HEK293 (cell line): ENCODE results near the gene PLD5.

Experiments used
- CTCF ChIA-PET: fragments of 350-600 bp; formaldehyde crosslinking; extraction: SDS; loops from one replicate; lab custom pipeline; 2021; ENCODE audit warnings: antibody characterized with exemption; lab: Yijun Ruan, JAX
- POLR2A ChIA-PET: fragments of 300-600 bp; formaldehyde crosslinking; extraction: SDS; loops from one replicate; lab custom pipeline; 2020; ENCODE audit warnings: antibody characterized with exemption, inconsistent platforms; lab: Yijun Ruan, JAX
- H3K27ac ChIP-seq: fragments of 200-500 bp; sonication (Bioruptor generic); 2 replicates; pipeline ENCODE4 v1.5.1; 2014; ENCODE audit warnings: low read depth, low read length, control low read depth, inconsistent platforms; ENCODE audit errors: extremely low read depth
- H3K36me3 ChIP-seq, 2 experiments: fragments of 200-500 bp in 1 of 2; sonication (Bioruptor generic) in 1 of 2; 1 replicate in 1 of 2; 2 replicates in 1 of 2; pipeline ENCODE4 v1.5.1; 2014 to 2017; ENCODE audit warnings: inconsistent platforms in 2 of 2, low read length in 2 of 2; ENCODE audit not compliant: control insufficient read depth in 2 of 2, insufficient read depth in 1 of 2
- H3K4me1 ChIP-seq: fragments of 200-500 bp; sonication (Bioruptor generic); 2 replicates; pipeline ENCODE4 v1.5.1; 2014; ENCODE audit warnings: mild to moderate bottlenecking, low read length, inconsistent platforms; ENCODE audit not compliant: control insufficient read depth, insufficient read depth
- H3K4me3 ChIP-seq: 2 replicates; pipeline ENCODE4 v1.5.1; 2011; ENCODE audit warnings: low read depth, mild to moderate bottlenecking, control low read depth, low read length, moderate library complexity
- H3K9me3 ChIP-seq: fragments of 200-500 bp; sonication (Bioruptor generic); 2 replicates; pipeline ENCODE4 v1.5.1; 2014; ENCODE audit warnings: low read depth, low read length, inconsistent platforms; ENCODE audit not compliant: control insufficient read depth, insufficient read depth
- BCL11B ChIP-seq: fragments of 450-650 bp; formaldehyde crosslinking; IDR thresholded peaks from 2 replicates; pipeline ENCODE4 v1.5.1; 2016; ENCODE audit warnings: low read depth, missing biosample characterization, missing genetic modification characterization
- EGR2 ChIP-seq: fragments of 450-650 bp; formaldehyde crosslinking; IDR thresholded peaks from 2 replicates; pipeline ENCODE4 v1.5.1; 2016; ENCODE audit warnings: low read depth, missing biosample characterization, missing genetic modification characterization
- GLIS1 ChIP-seq: fragments of 450-650 bp; formaldehyde crosslinking; IDR thresholded peaks from 2 replicates; pipeline ENCODE4 v1.5.1; 2016; ENCODE audit warnings: missing biosample characterization, missing genetic modification characterization
- HOXD13 ChIP-seq: sonication (generic); formaldehyde crosslinking; IDR thresholded peaks from 2 replicates; pipeline ENCODE4 v1.8.0; 2022; ENCODE audit warnings: missing genetic modification reagents, borderline replicate concordance
- OVOL3 ChIP-seq: fragments of 450-650 bp; formaldehyde crosslinking; IDR thresholded peaks from 2 replicates; pipeline ENCODE4 v1.5.1; 2016; ENCODE audit warnings: missing biosample characterization, missing genetic modification characterization
- SP7 ChIP-seq: fragments of 450-650 bp; formaldehyde crosslinking; IDR thresholded peaks from 2 replicates; pipeline ENCODE4 v1.5.1; 2016; ENCODE audit warnings: missing biosample characterization, missing genetic modification characterization
- YY1 ChIP-seq: fragments of 450-650 bp; formaldehyde crosslinking; IDR thresholded peaks from 2 replicates; pipeline ENCODE4 v1.5.1; 2018; ENCODE audit warnings: missing biosample characterization, missing genetic modification characterization
- ZBTB8A ChIP-seq: fragments of 450-650 bp; formaldehyde crosslinking; IDR thresholded peaks from 2 replicates; pipeline ENCODE4 v1.5.1; 2016; ENCODE audit warnings: missing biosample characterization, missing genetic modification characterization
- ZNF10 ChIP-seq: fragments of 450-650 bp; formaldehyde crosslinking; IDR thresholded peaks from 2 replicates; pipeline ENCODE4 v1.5.1; 2017; ENCODE audit warnings: missing biosample characterization, missing genetic modification characterization
- ZNF112 ChIP-seq: fragments of 450-650 bp; formaldehyde crosslinking; IDR thresholded peaks from 2 replicates; pipeline ENCODE4 v1.5.0; 2017; ENCODE audit warnings: missing biosample characterization, missing genetic modification characterization
- ZNF19 ChIP-seq: fragments of 450-650 bp; formaldehyde crosslinking; IDR thresholded peaks from 2 replicates; pipeline ENCODE4; 2016; ENCODE audit warnings: missing biosample characterization, missing genetic modification characterization, low read depth
- ZNF214 ChIP-seq: fragments of 450-650 bp; formaldehyde crosslinking; IDR thresholded peaks from 2 replicates; pipeline ENCODE4 v1.5.1; 2017; ENCODE audit warnings: missing biosample characterization, mild to moderate bottlenecking, missing genetic modification characterization, borderline replicate concordance
- ZNF394 ChIP-seq: fragments of 450-650 bp; formaldehyde crosslinking; IDR thresholded peaks from 2 replicates; pipeline ENCODE4 v1.5.1; 2016; ENCODE audit warnings: missing biosample characterization, missing genetic modification characterization, mild to moderate bottlenecking, moderate library complexity, borderline replicate concordance
- ZNF785 ChIP-seq: fragments of 450-650 bp; formaldehyde crosslinking; IDR thresholded peaks from 2 replicates; pipeline ENCODE4 v1.5.1; 2016; ENCODE audit warnings: missing biosample characterization, missing genetic modification characterization
- TF ChIP-seq, protein P1 (sequence below): fragments of 450-650 bp; formaldehyde crosslinking; IDR thresholded peaks from 2 replicates; pipeline ENCODE4 v1.5.0; 2017; ENCODE audit warnings: missing biosample characterization, missing genetic modification characterization, borderline replicate concordance
- TF ChIP-seq, protein P2 (sequence below): fragments of 450-650 bp; formaldehyde crosslinking; IDR thresholded peaks from 2 replicates; pipeline ENCODE4 v1.5.1; 2016; ENCODE audit warnings: missing biosample characterization, missing genetic modification characterization
- TF ChIP-seq, protein P3 (sequence below): fragments of 450-650 bp; formaldehyde crosslinking; IDR thresholded peaks from 2 replicates; pipeline ENCODE4 v1.5.1; 2016; ENCODE audit warnings: missing biosample characterization, missing genetic modification characterization
- TF ChIP-seq, protein P4 (sequence below): fragments of 450-650 bp; formaldehyde crosslinking; IDR thresholded peaks from 2 replicates; pipeline ENCODE4 v1.5.1; 2016; ENCODE audit warnings: missing biosample characterization, missing genetic modification characterization
- TF ChIP-seq, protein P5 (sequence below): fragments of 450-650 bp; IDR thresholded peaks from 2 replicates; pipeline ENCODE4 v1.5.1; 2018; ENCODE audit warnings: missing biosample characterization, missing genetic modification characterization

Gene PLD5

DNA sequence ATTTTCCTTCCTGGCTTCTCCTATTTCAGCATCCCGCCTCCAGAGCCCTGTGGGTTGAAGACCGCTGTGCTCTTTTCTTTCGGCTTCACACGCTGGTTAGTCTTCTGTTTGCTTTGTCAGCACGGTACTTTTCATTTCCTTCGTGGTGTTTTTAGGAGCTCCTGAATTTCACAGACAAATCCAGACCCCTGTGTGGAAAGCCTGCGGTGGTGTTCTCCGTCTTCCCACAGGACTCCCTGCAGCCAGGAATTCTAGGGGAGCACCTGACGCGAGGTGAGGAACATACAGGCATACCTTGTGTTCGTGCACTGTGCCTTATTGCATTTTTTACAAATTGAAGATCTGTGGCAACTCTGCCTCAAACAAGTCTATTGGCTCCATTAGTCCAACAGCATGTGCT is 315.4 kb downstream of the PLD5 start:
- CTCF ChIA-PET: no interaction called here
- Histone ChIP-seq H3K36me3 (no peaks in the 10 kb centered on the region), H3K27ac (no peak overlapping the region), H3K9me3 (peaks cover 2% of the 10 kb centered on the region), H3K4me3 (no peak overlapping the region), H3K4me1 (no peaks in the 10 kb centered on the region)
- POLR2A ChIA-PET: no interaction called here
- TF ChIP-seq ZNF19 (tag by site-specific recombination) (no peak), ZNF112 (tag by site-specific recombination) (no peak), ZBTB8A (tag by site-specific recombination) (no peak), GLIS1 (no peak), ZNF394 (tag by site-specific recombination) (no peak), BCL11B (no peak), EGR2 (tag by site-specific recombination) (no peak), HOXD13 (CRISPR knock-in tag) (no peak), YY1 (tag by site-specific recombination) (no peak), SP7 (tag by site-specific recombination) (no peak), ZNF785 (tag by site-specific recombination) (no peak), ZNF214 (no peak), OVOL3 (tag by site-specific recombination) (no peak), ZNF10 (tag by site-specific recombination) (no peak)
- TF ChIP-seq, protein P1, sequence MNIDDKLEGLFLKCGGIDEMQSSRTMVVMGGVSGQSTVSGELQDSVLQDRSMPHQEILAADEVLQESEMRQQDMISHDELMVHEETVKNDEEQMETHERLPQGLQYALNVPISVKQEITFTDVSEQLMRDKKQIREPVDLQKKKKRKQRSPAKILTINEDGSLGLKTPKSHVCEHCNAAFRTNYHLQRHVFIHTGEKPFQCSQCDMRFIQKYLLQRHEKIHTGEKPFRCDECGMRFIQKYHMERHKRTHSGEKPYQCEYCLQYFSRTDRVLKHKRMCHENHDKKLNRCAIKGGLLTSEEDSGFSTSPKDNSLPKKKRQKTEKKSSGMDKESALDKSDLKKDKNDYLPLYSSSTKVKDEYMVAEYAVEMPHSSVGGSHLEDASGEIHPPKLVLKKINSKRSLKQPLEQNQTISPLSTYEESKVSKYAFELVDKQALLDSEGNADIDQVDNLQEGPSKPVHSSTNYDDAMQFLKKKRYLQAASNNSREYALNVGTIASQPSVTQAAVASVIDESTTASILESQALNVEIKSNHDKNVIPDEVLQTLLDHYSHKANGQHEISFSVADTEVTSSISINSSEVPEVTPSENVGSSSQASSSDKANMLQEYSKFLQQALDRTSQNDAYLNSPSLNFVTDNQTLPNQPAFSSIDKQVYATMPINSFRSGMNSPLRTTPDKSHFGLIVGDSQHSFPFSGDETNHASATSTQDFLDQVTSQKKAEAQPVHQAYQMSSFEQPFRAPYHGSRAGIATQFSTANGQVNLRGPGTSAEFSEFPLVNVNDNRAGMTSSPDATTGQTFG (tag by site-specific recombination): no peak
- TF ChIP-seq, protein P2, sequence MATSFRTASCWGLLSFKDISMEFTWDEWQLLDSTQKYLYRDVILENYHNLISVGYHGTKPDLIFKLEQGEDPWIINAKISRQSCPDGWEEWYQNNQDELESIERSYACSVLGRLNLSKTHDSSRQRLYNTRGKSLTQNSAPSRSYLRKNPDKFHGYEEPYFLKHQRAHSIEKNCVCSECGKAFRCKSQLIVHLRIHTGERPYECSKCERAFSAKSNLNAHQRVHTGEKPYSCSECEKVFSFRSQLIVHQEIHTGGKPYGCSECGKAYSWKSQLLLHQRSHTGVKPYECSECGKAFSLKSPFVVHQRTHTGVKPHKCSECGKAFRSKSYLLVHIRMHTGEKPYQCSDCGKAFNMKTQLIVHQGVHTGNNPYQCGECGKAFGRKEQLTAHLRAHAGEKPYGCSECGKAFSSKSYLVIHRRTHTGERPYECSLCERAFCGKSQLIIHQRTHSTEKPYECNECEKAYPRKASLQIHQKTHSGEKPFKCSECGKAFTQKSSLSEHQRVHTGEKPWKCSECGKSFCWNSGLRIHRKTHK (tag by site-specific recombination): no peak
- TF ChIP-seq, protein P3, sequence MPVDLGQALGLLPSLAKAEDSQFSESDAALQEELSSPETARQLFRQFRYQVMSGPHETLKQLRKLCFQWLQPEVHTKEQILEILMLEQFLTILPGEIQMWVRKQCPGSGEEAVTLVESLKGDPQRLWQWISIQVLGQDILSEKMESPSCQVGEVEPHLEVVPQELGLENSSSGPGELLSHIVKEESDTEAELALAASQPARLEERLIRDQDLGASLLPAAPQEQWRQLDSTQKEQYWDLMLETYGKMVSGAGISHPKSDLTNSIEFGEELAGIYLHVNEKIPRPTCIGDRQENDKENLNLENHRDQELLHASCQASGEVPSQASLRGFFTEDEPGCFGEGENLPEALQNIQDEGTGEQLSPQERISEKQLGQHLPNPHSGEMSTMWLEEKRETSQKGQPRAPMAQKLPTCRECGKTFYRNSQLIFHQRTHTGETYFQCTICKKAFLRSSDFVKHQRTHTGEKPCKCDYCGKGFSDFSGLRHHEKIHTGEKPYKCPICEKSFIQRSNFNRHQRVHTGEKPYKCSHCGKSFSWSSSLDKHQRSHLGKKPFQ (tag by site-specific recombination): no peak
- TF ChIP-seq, protein P4, sequence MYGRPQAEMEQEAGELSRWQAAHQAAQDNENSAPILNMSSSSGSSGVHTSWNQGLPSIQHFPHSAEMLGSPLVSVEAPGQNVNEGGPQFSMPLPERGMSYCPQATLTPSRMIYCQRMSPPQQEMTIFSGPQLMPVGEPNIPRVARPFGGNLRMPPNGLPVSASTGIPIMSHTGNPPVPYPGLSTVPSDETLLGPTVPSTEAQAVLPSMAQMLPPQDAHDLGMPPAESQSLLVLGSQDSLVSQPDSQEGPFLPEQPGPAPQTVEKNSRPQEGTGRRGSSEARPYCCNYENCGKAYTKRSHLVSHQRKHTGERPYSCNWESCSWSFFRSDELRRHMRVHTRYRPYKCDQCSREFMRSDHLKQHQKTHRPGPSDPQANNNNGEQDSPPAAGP (tag by site-specific recombination): no peak
- TF ChIP-seq, protein P5, sequence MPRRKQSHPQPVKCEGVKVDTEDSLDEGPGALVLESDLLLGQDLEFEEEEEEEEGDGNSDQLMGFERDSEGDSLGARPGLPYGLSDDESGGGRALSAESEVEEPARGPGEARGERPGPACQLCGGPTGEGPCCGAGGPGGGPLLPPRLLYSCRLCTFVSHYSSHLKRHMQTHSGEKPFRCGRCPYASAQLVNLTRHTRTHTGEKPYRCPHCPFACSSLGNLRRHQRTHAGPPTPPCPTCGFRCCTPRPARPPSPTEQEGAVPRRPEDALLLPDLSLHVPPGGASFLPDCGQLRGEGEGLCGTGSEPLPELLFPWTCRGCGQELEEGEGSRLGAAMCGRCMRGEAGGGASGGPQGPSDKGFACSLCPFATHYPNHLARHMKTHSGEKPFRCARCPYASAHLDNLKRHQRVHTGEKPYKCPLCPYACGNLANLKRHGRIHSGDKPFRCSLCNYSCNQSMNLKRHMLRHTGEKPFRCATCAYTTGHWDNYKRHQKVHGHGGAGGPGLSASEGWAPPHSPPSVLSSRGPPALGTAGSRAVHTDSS (tag by site-specific recombination): no peak
